CD4-positive, alpha-beta memory T cell (primary cell): ENCODE measurements around the gene GJB6. TPM values are rescaled to one million over a fixed set of nuclear protein-coding genes. Genes with fewer than 3 reads are reported as not detected.
A peak's percentile ranks its signal among the peaks of the same experiment; 100 is the strongest.
"Not testable (repeated sequence)": the region's sequence is repeated elsewhere in the genome, so short reads cannot be mapped to it uniquely, and the experiment has no call there.

ENCODE experiments used
- CTCF ChIA-PET: fragments of 350-600 bp; sonication (Branson Sonifier 250); formaldehyde crosslinking; loops from one replicate; lab custom pipeline; 2021; ENCODE audit warnings: inconsistent platforms; ENCODE audit not compliant: partially characterized antibody; lab: Charles Lee
- POLR2A ChIA-PET: fragments of 350-600 bp; sonication (Branson Sonifier 250); formaldehyde crosslinking; loops from one replicate; lab custom pipeline; 2021; ENCODE audit not compliant: partially characterized antibody; lab: Charles Lee
- DNase-seq, 5 donors: peaks; one replicate each; pipeline versions ENCODE4 v3.0.0 to v3.0.0-alpha.2; 2020 to 2022; ENCODE audit warnings: mixed read lengths in 1 of 5
- H3K27ac ChIP-seq: one replicate; pipeline ENCODE4 v1.7.0; 2013; ENCODE audit warnings: low read depth, low read length
- H3K27me3 ChIP-seq: 2 replicates; pipeline ENCODE4 v1.7.0; 2013; ENCODE audit warnings: mild to moderate bottlenecking, low read length, moderate library complexity; ENCODE audit not compliant: insufficient read depth
- H3K36me3 ChIP-seq: 2 replicates; pipeline ENCODE4 v1.7.0; 2013; ENCODE audit warnings: mild to moderate bottlenecking, low read length, moderate library complexity; ENCODE audit not compliant: insufficient read depth
- H3K4me1 ChIP-seq: 2 replicates; pipeline ENCODE4 v1.7.0; 2013; ENCODE audit warnings: mild to moderate bottlenecking, low read length, moderate library complexity; ENCODE audit not compliant: insufficient read depth
- H3K4me3 ChIP-seq, 2 donors: one replicate each; pipeline ENCODE4 v1.7.0; 2013; ENCODE audit warnings: low read length in 2 of 2, mild to moderate bottlenecking in 1 of 2
- H3K9me3 ChIP-seq, 2 donors: one replicate each; pipeline ENCODE4 v1.7.0; 2013; ENCODE audit warnings: low read length in 2 of 2, control low read depth in 1 of 2; ENCODE audit not compliant: control insufficient read depth in 1 of 2
- H3K27ac Mint-ChIP-seq, 7 donors: one replicate each; pipeline ENCODE4 v1.8.0; 2020 to 2021; ENCODE audit warnings: mixed read lengths in 7 of 7, mild to moderate bottlenecking in 6 of 7, inconsistent platforms in 3 of 7, moderate library complexity in 3 of 7
- H3K27me3 Mint-ChIP-seq, 2 donors: one replicate each; pipeline ENCODE4 v1.8.0; 2020 to 2021; ENCODE audit warnings: mixed read lengths in 2 of 2
- H3K36me3 Mint-ChIP-seq, 2 donors: one replicate each; pipeline ENCODE4 v1.8.0; 2020 to 2021; ENCODE audit warnings: mixed read lengths in 2 of 2, inconsistent platforms in 1 of 2, mild to moderate bottlenecking in 1 of 2
- H3K4me1 Mint-ChIP-seq, 4 donors: one replicate each; pipeline ENCODE4 v1.8.0; 2020 to 2021; ENCODE audit warnings: mixed read lengths in 4 of 4, mild to moderate bottlenecking in 1 of 4
- H3K4me3 Mint-ChIP-seq, 8 donors: one replicate each; pipeline ENCODE4 v1.8.0; 2020 to 2021; ENCODE audit warnings: mixed read lengths in 8 of 8, mild to moderate bottlenecking in 7 of 8, moderate library complexity in 6 of 8, inconsistent platforms in 3 of 8
- H3K9me3 Mint-ChIP-seq, 8 donors: one replicate each; pipeline ENCODE4 v1.8.0; 2020 to 2021; ENCODE audit warnings: mixed read lengths in 8 of 8, mild to moderate bottlenecking in 5 of 8, inconsistent platforms in 3 of 8, moderate library complexity in 1 of 8
- intact Hi-C: fragments of 100-400 bp; cut with micrococcal nuclease; formaldehyde crosslinking; loops from one replicate; pipeline ENCODE4 v1.15.1; 2023
- polyA plus RNA-seq, 2 donors: library from polyadenylated mRNA; unstranded; fragments of 300-500 nt; fragmentation: Illumina TruSeq; gene quantifications; one replicate each; pipeline ENCODE4 v1.2.3, GENCODE V29; 2021
- total RNA-seq, 2 experiments: library from RNA; stranded (reverse); gene quantifications; one replicate each; pipeline ENCODE4 v1.2.3, GENCODE V29; 2021

Gene GJB6
- total RNA-seq (under 1 TPM in 1 of 2 experiments, not detected in 1; 0.69 TPM), polyA plus RNA-seq (not detected)

GRCh38 chr13:20231839-20232555 is at the start of gene GJB6:
GJB6 (minus strand) TSS chr13:20232319; CDS start chr13:20223480, 8,839 bp downstream.
- no peaks in the 10 kb centered on the region for H3K36me3 Mint-ChIP-seq
- Histone ChIP-seq H3K36me3 (no peaks in the 10 kb centered on the region), H3K4me1 (peaks cover 14% of the 10 kb centered on the region), H3K27ac (no peak within 1 kb of the TSS), H3K9me3 (no peaks in the 10 kb centered on the region), H3K4me3 (peak within 1 kb of the TSS; percentile 36 to 50), H3K27me3 (peaks cover 11% of the 10 kb centered on the region)
- H3K27ac Mint-ChIP-seq: peak within 1 kb of the TSS; percentile 18 to 84 (median 57)
- POLR2A ChIA-PET: no interaction called here
- H3K9me3 Mint-ChIP-seq: no peaks in the 10 kb centered on the region
- CTCF ChIA-PET: no interaction called here
- peaks cover 3 to 16% (median 6%) of the 10 kb centered on the region in 4 donors for H3K4me1 Mint-ChIP-seq
- intact Hi-C loops: loop anchor here (2.0 kb wide), 1 partner anchor 35 kb away; no protein-coding TSS in a partner anchor
- peaks cover 23 to 43% of the 10 kb centered on the region in 2 donors for H3K27me3 Mint-ChIP-seq
- peak in 4 of 5 donors; percentile 15 to 26 (median 20) for DNase-seq
- H3K4me3 Mint-ChIP-seq: peak within 1 kb of the TSS; percentile 85 to 94 (median 89)

GRCh38 chr13:20276901-20277300 is 44.8 kb upstream of the GJB6 start:
- DNase-seq, H3K4me1 Mint-ChIP-seq, H3K36me3 ChIP-seq, H3K4me1 ChIP-seq, POLR2A ChIA-PET, H3K27me3 ChIP-seq, H3K27ac Mint-ChIP-seq, intact Hi-C loops, H3K4me3 Mint-ChIP-seq, H3K27ac ChIP-seq, CTCF ChIA-PET, H3K9me3 ChIP-seq, H3K4me3 ChIP-seq, H3K36me3 Mint-ChIP-seq: not testable (repeated sequence)
- H3K9me3 Mint-ChIP-seq: peaks cover 2 to 10% (median 4%) of the 10 kb centered on the region in 8 donors
- peaks cover 9 to 11% of the 10 kb centered on the region in 2 donors for H3K27me3 Mint-ChIP-seq

DNA sequence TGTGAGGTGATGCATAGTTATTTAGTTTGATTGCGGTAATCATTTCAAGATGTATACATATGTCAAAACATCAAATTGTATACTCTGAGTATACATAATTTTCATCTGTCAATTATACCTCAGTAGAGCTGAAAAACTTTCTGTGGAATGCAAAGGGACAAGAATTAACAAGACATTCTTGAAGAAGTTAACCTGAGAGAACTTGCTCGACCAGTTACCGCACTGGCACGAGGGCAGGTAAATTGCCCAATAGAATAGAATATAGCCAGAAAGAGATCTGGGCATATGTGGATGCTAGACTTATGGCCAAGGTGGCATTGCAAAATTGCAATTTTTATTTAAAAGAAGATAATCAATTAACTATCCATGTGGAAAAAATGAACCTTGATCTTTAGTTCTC is 42.3 kb upstream of the GJB6 start:
- Mint-ChIP-seq H3K27me3 (peaks cover 9 to 11% of the 10 kb centered on the region in 2 donors), H3K9me3 (peaks cover 0 to 4% (median 0%) of the 10 kb centered on the region in 8 donors), H3K36me3 (no peaks in the 10 kb centered on the region), H3K4me1 (no peaks in the 10 kb centered on the region), H3K27ac (no peak overlapping the region), H3K4me3 (no peak overlapping the region)
- no peaks in the 10 kb centered on the region for H3K36me3 ChIP-seq
- intact Hi-C loops: no loop called here
- H3K27ac ChIP-seq: no peak overlapping the region
- H3K4me1 ChIP-seq: no peaks in the 10 kb centered on the region
- ChIA-PET CTCF (no interaction called here), POLR2A (no interaction called here)
- no peak overlapping the region for H3K4me3 ChIP-seq
- H3K27me3 ChIP-seq: no peaks in the 10 kb centered on the region
- DNase-seq: no peak
- no peaks in the 10 kb centered on the region for H3K9me3 ChIP-seq

DNA sequence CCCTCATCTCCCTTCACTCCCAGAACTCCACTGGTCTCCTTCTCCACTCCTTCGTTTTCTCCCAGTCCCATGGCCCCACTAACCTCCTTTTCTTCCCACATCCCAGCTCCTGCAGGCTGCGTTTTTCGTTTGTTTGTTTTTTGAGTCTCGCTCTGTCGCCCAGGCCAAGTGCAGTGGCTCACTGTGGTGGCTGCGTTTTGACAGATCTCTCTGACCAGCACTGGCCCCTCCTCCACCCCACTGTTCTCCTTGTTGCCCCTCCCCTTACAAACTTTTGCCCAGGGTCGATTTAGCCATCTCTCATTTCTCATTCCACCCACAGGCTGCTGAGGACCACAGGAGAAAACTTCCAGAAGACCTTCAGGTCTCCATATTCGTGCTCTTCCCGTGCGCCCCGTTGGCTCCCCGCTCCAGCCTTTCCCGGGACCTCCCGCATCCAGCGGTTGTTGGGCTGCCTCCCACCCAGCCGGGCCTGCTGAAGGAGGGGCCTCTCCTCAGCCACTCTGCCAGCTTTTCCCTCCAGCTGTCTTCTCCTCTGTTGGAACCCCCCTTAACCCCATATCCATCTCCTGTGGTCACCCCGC is 40.6 kb upstream of the GJB6 start:
- no peak for DNase-seq
- Histone ChIP-seq H3K27ac (no peak overlapping the region), H3K9me3 (no peaks in the 10 kb centered on the region), H3K4me3 (no peak overlapping the region), H3K4me1 (no peaks in the 10 kb centered on the region), H3K36me3 (no peaks in the 10 kb centered on the region), H3K27me3 (no peaks in the 10 kb centered on the region)
- intact Hi-C loops: no loop called here
- POLR2A ChIA-PET: no interaction called here
- H3K4me3 Mint-ChIP-seq: peak overlapping the region in 1 of 8 donors; percentile 7
- no peaks in the 10 kb centered on the region for H3K4me1 Mint-ChIP-seq
- H3K27me3 Mint-ChIP-seq: peaks cover 8 to 11% of the 10 kb centered on the region in 2 donors
- CTCF ChIA-PET: no interaction called here
- peak overlapping the region in 2 of 7 donors; percentile 18 to 31 for H3K27ac Mint-ChIP-seq
- H3K36me3 Mint-ChIP-seq: no peaks in the 10 kb centered on the region
- H3K9me3 Mint-ChIP-seq: peaks cover 0 to 3% (median 0%) of the 10 kb centered on the region in 8 donors

GRCh38 chr13:20272104-20272503 is 40.0 kb upstream of the GJB6 start:
- CTCF ChIA-PET: no interaction called here

DNA sequence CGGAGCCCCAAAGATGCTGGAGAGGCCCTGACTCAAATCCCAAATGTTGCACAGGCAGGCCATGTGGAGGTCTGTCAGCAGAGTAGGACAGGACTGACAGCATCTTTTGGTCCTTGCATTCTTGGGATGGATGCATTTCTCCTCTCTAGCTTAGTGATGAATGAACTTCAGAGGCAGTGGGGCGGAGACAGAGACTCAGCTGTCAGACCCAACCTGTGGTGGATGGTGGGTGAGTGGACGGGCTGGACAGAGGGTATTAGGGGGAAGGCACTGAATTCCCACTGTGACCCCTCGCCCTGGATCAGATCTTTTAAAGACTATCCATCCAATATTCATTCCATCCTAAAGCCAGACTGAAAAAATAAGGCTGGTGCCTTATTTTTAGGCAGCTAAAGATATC is 39.3 kb upstream of the GJB6 start:
- Histone ChIP-seq H3K27ac (no peak overlapping the region), H3K9me3 (no peaks in the 10 kb centered on the region), H3K36me3 (no peaks in the 10 kb centered on the region), H3K27me3 (no peaks in the 10 kb centered on the region), H3K4me1 (no peaks in the 10 kb centered on the region), H3K4me3 (no peak overlapping the region)
- no peak overlapping the region for H3K27ac Mint-ChIP-seq
- no peak for DNase-seq
- intact Hi-C loops: no loop called here
- H3K4me1 Mint-ChIP-seq: no peaks in the 10 kb centered on the region
- POLR2A ChIA-PET: no interaction called here
- CTCF ChIA-PET: no interaction called here
- H3K36me3 Mint-ChIP-seq: no peaks in the 10 kb centered on the region
- H3K9me3 Mint-ChIP-seq: peaks cover 0 to 3% (median 0%) of the 10 kb centered on the region in 8 donors
- H3K27me3 Mint-ChIP-seq: peaks cover 10 to 12% of the 10 kb centered on the region in 2 donors
- no peak overlapping the region for H3K4me3 Mint-ChIP-seq

More at GRCh38 chr13:20272104-20272503, 40.0 kb upstream of the GJB6 start:
- peaks cover 10 to 11% of the 10 kb centered on the region in 2 donors for H3K27me3 Mint-ChIP-seq
- Histone ChIP-seq H3K36me3 (no peaks in the 10 kb centered on the region), H3K9me3 (no peaks in the 10 kb centered on the region), H3K4me1 (no peaks in the 10 kb centered on the region), H3K4me3 (no peak overlapping the region), H3K27me3 (no peaks in the 10 kb centered on the region), H3K27ac (no peak overlapping the region)
- intact Hi-C loops: no loop called here
- no peaks in the 10 kb centered on the region for H3K36me3 Mint-ChIP-seq
- POLR2A ChIA-PET: no interaction called here
- no peak overlapping the region for H3K4me3 Mint-ChIP-seq
- H3K4me1 Mint-ChIP-seq: no peaks in the 10 kb centered on the region
- H3K27ac Mint-ChIP-seq: no peak overlapping the region
- peaks cover 0 to 3% (median 0%) of the 10 kb centered on the region in 8 donors for H3K9me3 Mint-ChIP-seq
- no peak for DNase-seq

DNA sequence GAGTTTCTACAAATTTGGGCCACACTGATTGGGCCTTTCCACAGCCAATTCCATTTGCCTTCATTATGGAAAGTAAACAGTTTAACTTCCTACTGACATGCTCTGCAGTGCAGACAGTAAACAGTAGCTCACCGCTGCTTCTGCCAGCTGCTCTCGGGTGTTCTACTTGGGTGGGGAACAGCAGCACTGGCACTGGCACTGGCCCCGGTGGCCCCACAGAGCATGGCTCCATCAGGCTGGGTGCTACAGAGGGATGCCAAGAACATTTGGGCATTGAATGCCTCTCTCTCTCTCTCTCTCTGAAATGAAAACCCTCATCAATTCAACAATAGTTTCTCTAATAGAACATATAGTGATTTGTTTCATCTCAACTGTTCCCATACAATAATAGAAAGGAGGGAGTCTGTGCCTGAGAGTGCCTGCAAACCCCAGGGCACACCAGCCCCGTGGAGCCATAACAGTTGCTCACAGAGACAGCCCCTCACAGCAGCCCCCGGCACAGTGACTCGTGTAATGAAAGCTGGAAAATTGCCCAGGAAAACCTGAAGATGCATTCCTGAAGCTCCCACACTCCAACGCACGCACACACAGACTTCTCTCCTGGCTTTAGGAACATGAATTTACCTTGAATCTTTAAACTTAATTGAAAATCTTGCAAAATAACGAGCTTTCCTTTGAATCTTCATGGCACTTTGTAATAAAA is 38.2 kb upstream of the GJB6 start:
- no peaks in the 10 kb centered on the region for H3K36me3 Mint-ChIP-seq
- H3K27ac Mint-ChIP-seq: peak overlapping the region in 1 of 7 donors; percentile 68
- ChIA-PET POLR2A (no interaction called here), CTCF (no interaction called here)
- no peak overlapping the region for H3K27ac ChIP-seq
- no peaks in the 10 kb centered on the region for H3K9me3 ChIP-seq
- H3K27me3 Mint-ChIP-seq: peaks cover 9 to 12% of the 10 kb centered on the region in 2 donors
- H3K36me3 ChIP-seq: no peaks in the 10 kb centered on the region
- H3K4me3 Mint-ChIP-seq: no peak overlapping the region
- no peaks in the 10 kb centered on the region for H3K27me3 ChIP-seq
- intact Hi-C loops: no loop called here
- H3K4me3 ChIP-seq: no peak overlapping the region
- peaks cover 0 to 3% (median 0%) of the 10 kb centered on the region in 8 donors for H3K9me3 Mint-ChIP-seq
- no peaks in the 10 kb centered on the region for H3K4me1 ChIP-seq
- no peak for DNase-seq
- H3K4me1 Mint-ChIP-seq: no peaks in the 10 kb centered on the region
